OCI-LY1 (cell line): ENCODE results near the gene CGB5.

ENCODE experiments used
- CTCF ChIP-seq: fragments of 200-600 bp; sonication (generic), shearing (Covaris generic); IDR thresholded peaks from 2 replicates; pipeline ENCODE4 v1.5.1; 2017; ENCODE audit warnings: mild to moderate bottlenecking, antibody characterized with exemption, low read length, moderate library complexity, mixed read lengths
- EZH2 ChIP-seq: fragments of 200-600 bp; sonication (generic), shearing (Covaris generic); IDR thresholded peaks from 2 replicates; pipeline ENCODE4 v1.8.0; 2017; ENCODE audit warnings: borderline replicate concordance, mixed run types, mild to moderate bottlenecking, antibody characterized with exemption, low read length, moderate library complexity, mixed read lengths

- TF ChIP-seq CTCF (no peak), EZH2 (no peak)
These were observed 17.8 kb downstream of the CGB5 start for GRCh38 chr19:49061445-49061844.
